Measurements from ENCODE around the gene DDAH1. TPM values are rescaled to one million over a fixed set of nuclear protein-coding genes. Genes with fewer than 3 reads are reported as not detected.

DDAH1 gene
- total and polyA plus RNA-seq, 2 of the 8 experiments (the other 6 are each of a cell fraction or from before 2014, with no cell fraction given) = 22.8 to 54.5 TPM

GRCh38 chr1:85273397-85273796 lies 191.6 kb downstream of the DDAH1 start (continued):
- TF ChIP-seq RNF2 (IDR thresholded peaks at IDR 0.05; ENCODE audit: borderline replicate concordance, low read depth, low read length, missing control alignments, poor library complexity, severe bottlenecking) (no peak), BRCA1 (IDR thresholded peaks at IDR 0.05; ENCODE audit: low read depth, low read length) (no peak), GABPA (IDR thresholded peaks at IDR 0.05; ENCODE audit: borderline replicate concordance, insufficient read depth, low read length) (no peak), NANOG (IDR thresholded peaks at IDR 0.05; ENCODE audit: insufficient read depth, low read depth, low read length, poor library complexity, severe bottlenecking) (no peak), CTCF (IDR thresholded peaks at IDR 0.05; ENCODE audit: control extremely low read depth in 1 of 3, insufficient read depth in 1 of 3, low read depth in 1 of 3, low read length in 3 of 3) (no peak), TBP (IDR thresholded peaks at IDR 0.05; ENCODE audit: low read depth, low read length) (no peak), TEAD4 (IDR thresholded peaks at IDR 0.05; ENCODE audit: low read depth, low read length) (no peak), ZNF274 (IDR thresholded peaks at IDR 0.05; ENCODE audit: borderline replicate concordance, extremely low read depth, low read length) (no peak), YY1 (IDR thresholded peaks at IDR 0.05; ENCODE audit: low read depth, low read length) (no peak), ATF2 (IDR thresholded peaks at IDR 0.05; ENCODE audit: low read length) (no peak), CEBPB (IDR thresholded peaks at IDR 0.05; ENCODE audit: low read depth, low read length) (no peak), GTF2F1 (IDR thresholded peaks at IDR 0.05; ENCODE audit: borderline replicate concordance, low read depth, low read length) (no peak), CTBP2 (IDR thresholded peaks at IDR 0.05; ENCODE audit: borderline replicate concordance, insufficient read depth, insufficient read length, low read length) (no peak), NRF1 (IDR thresholded peaks at IDR 0.05; ENCODE audit: low read depth, low read length) (no peak), SIRT6 (IDR thresholded peaks at IDR 0.05; ENCODE audit: low read length) (no peak)
